ENCODE results near the gene ACOXL. TPM values are rescaled to one million over a fixed set of nuclear protein-coding genes. Genes with fewer than 3 reads are reported as not detected.

ACOXL gene
- total and polyA plus RNA-seq, 2 donors (not counting 3 experiments of a cell fraction or from before 2014, with no cell fraction given) = not detected

DNA sequence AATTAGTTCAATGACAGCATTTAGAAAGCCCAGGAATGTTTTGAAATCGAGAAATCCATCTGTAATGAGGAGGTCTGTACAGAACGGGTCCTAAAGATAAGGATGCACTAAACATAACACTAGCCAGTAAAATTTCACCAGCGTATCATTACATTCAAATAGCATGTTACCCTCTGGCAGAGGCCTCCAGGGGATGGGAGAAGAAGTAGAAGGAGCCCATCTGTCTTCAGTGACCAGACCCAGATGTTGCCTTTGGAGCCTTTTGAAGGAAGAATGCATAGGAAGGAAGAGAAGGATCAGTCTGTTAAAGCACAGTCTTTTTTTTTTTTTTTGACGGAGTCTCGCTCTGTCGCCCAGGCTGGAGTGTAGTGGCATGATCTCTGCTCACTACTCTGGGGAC is 302.2 kb downstream of the ACOXL start:
- dilution Hi-C loops (cut with MboI; ENCODE audit: extremely low pct_ligation_motif_present, low sequenced_read_pairs) (no loop called here), intact Hi-C loops (cut with micrococcal nuclease) (no loop called here)
- H4K20me1 ChIP-seq (replicated peaks; ENCODE audit: control insufficient read depth, extremely low read depth, insufficient read depth, low read length) = no peaks in the 10 kb centered on the region
- H3K4me2 ChIP-seq (ENCODE audit: insufficient read depth, low read length) = no peak overlapping the region
- no peaks in the 10 kb centered on the region for H3K4me1 ChIP-seq (ENCODE audit: control insufficient read depth, extremely low read depth, insufficient read depth, low read length)
- H3K79me2 ChIP-seq (ENCODE audit: control insufficient read depth, insufficient read depth, low read length) = no peaks in the 10 kb centered on the region
- no peak overlapping the region for H3K27ac ChIP-seq (ENCODE audit: insufficient read depth, low read depth, low read length)
- H3K9ac ChIP-seq (replicated peaks; ENCODE audit: extremely low read depth, insufficient read depth, low read length) = no peak overlapping the region
- no peaks in the 10 kb centered on the region for H3K9me1 ChIP-seq (replicated peaks; ENCODE audit: control insufficient read depth, extremely low read depth, insufficient read depth, low read length)
- DNase-seq (ENCODE audit: low read depth, low spot score) (no peak), FAIRE-seq (no peak)
- CTCF ChIA-PET = no interaction called here
- POLR2A ChIA-PET = no interaction called here
- no peak for TF ChIP-seq JUN (IDR thresholded peaks at IDR 0.05; ENCODE audit: borderline replicate concordance, insufficient read depth, insufficient read length, low read depth)
- TF ChIP-seq FOS (IDR thresholded peaks at IDR 0.05; ENCODE audit: borderline replicate concordance, insufficient read depth, low read length) = no peak
- no peak for TF ChIP-seq POLR2A (IDR thresholded peaks at IDR 0.05; ENCODE audit: low read depth, low read length)
- TF ChIP-seq EZH2 (IDR thresholded peaks at IDR 0.05; ENCODE audit: borderline replicate concordance, low read depth, low read length, severe bottlenecking) = no peak
- TF ChIP-seq MYC (IDR thresholded peaks at IDR 0.05; ENCODE audit: low read depth, low read length) = no peak
- TF ChIP-seq, protein P1, sequence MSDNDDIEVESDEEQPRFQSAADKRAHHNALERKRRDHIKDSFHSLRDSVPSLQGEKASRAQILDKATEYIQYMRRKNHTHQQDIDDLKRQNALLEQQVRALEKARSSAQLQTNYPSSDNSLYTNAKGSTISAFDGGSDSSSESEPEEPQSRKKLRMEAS (IDR thresholded peaks at IDR 0.05; ENCODE audit: insufficient read depth, insufficient read length) = no peak
- TF ChIP-seq GATA2 (IDR thresholded peaks at IDR 0.05; ENCODE audit: insufficient read depth, insufficient read length, low read depth, low read length) = no peak
- no peak for TF ChIP-seq POLR2AphosphoS5 (IDR thresholded peaks at IDR 0.05; ENCODE audit: insufficient read depth, low read depth, low read length)
- TF ChIP-seq, protein P2, sequence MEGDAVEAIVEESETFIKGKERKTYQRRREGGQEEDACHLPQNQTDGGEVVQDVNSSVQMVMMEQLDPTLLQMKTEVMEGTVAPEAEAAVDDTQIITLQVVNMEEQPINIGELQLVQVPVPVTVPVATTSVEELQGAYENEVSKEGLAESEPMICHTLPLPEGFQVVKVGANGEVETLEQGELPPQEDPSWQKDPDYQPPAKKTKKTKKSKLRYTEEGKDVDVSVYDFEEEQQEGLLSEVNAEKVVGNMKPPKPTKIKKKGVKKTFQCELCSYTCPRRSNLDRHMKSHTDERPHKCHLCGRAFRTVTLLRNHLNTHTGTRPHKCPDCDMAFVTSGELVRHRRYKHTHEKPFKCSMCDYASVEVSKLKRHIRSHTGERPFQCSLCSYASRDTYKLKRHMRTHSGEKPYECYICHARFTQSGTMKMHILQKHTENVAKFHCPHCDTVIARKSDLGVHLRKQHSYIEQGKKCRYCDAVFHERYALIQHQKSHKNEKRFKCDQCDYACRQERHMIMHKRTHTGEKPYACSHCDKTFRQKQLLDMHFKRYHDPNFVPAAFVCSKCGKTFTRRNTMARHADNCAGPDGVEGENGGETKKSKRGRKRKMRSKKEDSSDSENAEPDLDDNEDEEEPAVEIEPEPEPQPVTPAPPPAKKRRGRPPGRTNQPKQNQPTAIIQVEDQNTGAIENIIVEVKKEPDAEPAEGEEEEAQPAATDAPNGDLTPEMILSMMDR (IDR thresholded peaks at IDR 0.05; ENCODE audit: extremely low read depth in 1 of 2, insufficient read depth in 1 of 2, low read depth in 1 of 2, low read length in 2 of 2) = no peak
- no peaks in the 10 kb centered on the region for H3K9me3 ChIP-seq (replicated peaks; ENCODE audit: control insufficient read depth, insufficient read depth, low read length)
- BruUV-seq (replicated peaks) = no TSS peak
- no peaks in the 10 kb centered on the region for H3K36me3 ChIP-seq (ENCODE audit: control insufficient read depth in 2 of 2, extremely low read depth in 1 of 2, insufficient read depth in 2 of 2, low read length in 2 of 2)
- peaks cover 15 to 41% of the 10 kb centered on the region in 2 experiments for H3K27me3 ChIP-seq (ENCODE audit: control insufficient read depth in 2 of 2, insufficient read depth in 2 of 2, low read length in 2 of 2)
- no peak overlapping the region for H2AFZ ChIP-seq (ENCODE audit: low read depth, low read length)
- no peak overlapping the region for H3K4me3 ChIP-seq (replicated peaks in 1 of 3; ENCODE audit: insufficient read depth in 1 of 3, low read depth in 1 of 3, low read length in 3 of 3)
